Activated T-helper 1 cell treated with anti-CD3 and anti-CD28 coated beads, Interleukin-12 subunit alpha, Interleukin-12 subunit beta, Interleukin-2, Interleukin-4 antibody, amounts not matched to agents 30 ng/mL and 10 ng/mL and 1 ng/mL, durations not matched to agents 14 hours and 24 hours and 36 hours (primary cell): ENCODE data around the gene CUL3. TPM values are rescaled to one million over a fixed set of nuclear protein-coding genes. Genes with fewer than 3 reads are reported as not detected.

Experiments used
- DNase-seq: peaks from one replicate; pipeline ENCODE4 v3.0.0; 2021; ENCODE audit warnings: low spot score
- H3K27ac Mint-ChIP-seq: one replicate; pipeline ENCODE4 v1.8.0; 2021; ENCODE audit warnings: mild to moderate bottlenecking, mixed read lengths
- H3K27me3 Mint-ChIP-seq: one replicate; pipeline ENCODE4 v1.8.0; 2022; ENCODE audit warnings: mild to moderate bottlenecking, moderate library complexity, mixed read lengths; ENCODE audit not compliant: insufficient read depth
- H3K36me3 Mint-ChIP-seq: one replicate; pipeline ENCODE4 v1.8.0; 2021; ENCODE audit warnings: low read depth, mixed read lengths
- H3K4me1 Mint-ChIP-seq: one replicate; pipeline ENCODE4 v1.8.0; 2021; ENCODE audit warnings: low read depth, mixed read lengths
- H3K4me3 Mint-ChIP-seq: one replicate; pipeline ENCODE4 v1.8.0; 2021; ENCODE audit warnings: mild to moderate bottlenecking, moderate library complexity, mixed read lengths
- H3K9me3 Mint-ChIP-seq: one replicate; pipeline ENCODE4 v1.8.0; 2021; ENCODE audit warnings: mixed read lengths
- intact Hi-C: fragments of 100-400 bp; cut with micrococcal nuclease; formaldehyde crosslinking; loops from one replicate; pipeline ENCODE4 v1.15.1; 2024
- total RNA-seq: library from RNA; stranded (reverse); gene quantifications from 2 replicates; pipeline ENCODE4 v1.2.3, GENCODE V29; 2022

Gene CUL3
- total RNA-seq, 1 donor from 2014 or later, result 97.1 TPM

DNA sequence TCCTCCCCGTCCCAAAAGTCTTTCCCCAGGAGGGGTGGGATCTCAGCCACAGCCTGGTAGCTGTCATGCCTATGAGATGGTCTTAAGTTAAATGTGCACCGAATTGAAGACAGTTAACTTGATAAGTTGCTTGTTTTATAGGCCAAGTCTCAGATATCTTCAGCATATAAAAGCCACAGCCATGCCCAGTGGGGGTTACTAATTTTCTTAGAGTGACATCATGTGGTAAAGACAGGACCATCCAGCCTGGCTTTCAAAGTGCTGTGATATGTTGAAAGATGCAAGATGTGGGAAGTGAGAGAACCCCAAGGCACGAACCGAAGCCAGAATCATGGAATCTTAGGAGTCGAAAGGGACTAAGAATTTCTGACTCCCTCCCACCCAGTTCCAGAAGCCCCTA, 141.1 kb downstream of the CUL3 start:
- Mint-ChIP-seq H3K27me3 (peaks cover 45% of the 10 kb centered on the region), H3K27ac (no peak overlapping the region), H3K4me1 (peaks cover 4% of the 10 kb centered on the region), H3K36me3 (no peaks in the 10 kb centered on the region), H3K4me3 (peak overlapping the region; percentile 46), H3K9me3 (no peaks in the 10 kb centered on the region)
- intact Hi-C loops, result no loop called here
- DNase-seq, result no peak

DNA sequence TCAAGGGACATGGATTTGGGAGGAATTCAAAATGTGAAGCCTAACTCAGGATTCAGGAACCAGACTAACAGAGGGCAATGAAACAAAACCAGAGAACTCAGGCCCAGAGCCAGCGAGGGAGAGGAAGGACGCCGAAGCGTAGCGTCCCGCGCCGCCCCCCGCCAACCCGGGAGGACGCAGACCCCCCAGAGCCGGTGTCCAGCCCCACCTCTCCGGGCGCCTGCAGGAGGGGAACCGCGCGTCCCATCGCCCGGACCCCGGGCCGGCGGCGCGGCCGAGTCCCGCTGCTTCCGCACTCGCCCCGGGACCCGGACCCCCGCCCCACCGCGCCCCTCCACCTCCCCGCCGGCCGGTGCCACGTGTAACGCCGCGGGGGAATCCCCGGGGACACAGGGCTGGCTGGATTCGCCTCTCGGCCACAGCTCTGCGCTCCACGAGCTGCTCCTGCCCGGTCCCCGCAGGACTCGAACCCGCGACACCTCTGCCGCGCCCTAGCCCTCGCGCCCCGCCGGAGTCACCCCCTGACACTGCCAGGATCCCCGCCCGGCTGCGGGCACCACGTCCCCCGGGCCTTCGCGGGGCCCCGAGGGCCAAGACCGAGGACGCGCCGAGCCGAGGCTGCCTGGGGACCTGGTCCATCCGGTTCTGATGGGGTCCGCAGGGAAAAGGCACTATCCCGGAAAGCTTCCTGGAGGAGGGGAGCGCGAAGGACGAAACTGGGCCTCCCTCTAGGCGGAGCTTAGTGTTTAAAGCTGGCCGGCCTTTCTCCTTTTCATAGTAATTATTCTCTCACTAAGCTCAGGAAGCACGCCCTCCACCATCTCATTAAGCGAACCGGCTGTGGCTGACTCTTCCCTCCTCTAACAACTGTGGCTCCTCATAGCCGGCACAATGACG, 142.8 kb downstream of the CUL3 start:
- no peak overlapping the region for H3K27ac Mint-ChIP-seq
- H3K9me3 Mint-ChIP-seq, result no peaks in the 10 kb centered on the region
- peaks cover 53% of the 10 kb centered on the region for H3K27me3 Mint-ChIP-seq
- H3K4me3 Mint-ChIP-seq, result peak overlapping the region; percentile 73
- intact Hi-C loops, result no loop called here
- no peak for DNase-seq
- H3K4me1 Mint-ChIP-seq, result peaks cover 4% of the 10 kb centered on the region
- H3K36me3 Mint-ChIP-seq, result no peaks in the 10 kb centered on the region

DNA sequence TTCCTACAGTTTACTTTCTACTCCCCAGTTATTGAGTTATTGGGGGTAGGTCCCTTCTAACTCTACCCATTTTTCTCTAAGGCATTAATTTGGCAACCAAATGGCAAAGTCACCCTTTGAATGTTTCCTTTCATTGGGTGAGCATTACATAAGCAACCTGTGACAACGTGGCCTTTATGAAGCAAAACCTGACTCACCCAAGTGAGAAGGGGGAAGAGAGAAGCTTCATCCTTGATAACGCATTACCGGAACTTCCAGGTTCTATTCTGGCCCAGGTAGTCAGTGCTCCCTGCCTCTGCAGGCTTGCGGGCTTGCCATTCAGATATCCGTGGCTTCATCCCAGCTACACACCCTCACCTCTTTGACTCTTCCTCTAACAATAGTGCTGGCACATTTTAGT, 144.2 kb downstream of the CUL3 start:
- Mint-ChIP-seq H3K36me3 (no peaks in the 10 kb centered on the region), H3K4me1 (peaks cover 4% of the 10 kb centered on the region), H3K27ac (no peak overlapping the region), H3K4me3 (peak overlapping the region; percentile 67), H3K9me3 (no peaks in the 10 kb centered on the region), H3K27me3 (peaks cover 53% of the 10 kb centered on the region)
- DNase-seq, result no peak
- intact Hi-C loops, result no loop called here

DNA sequence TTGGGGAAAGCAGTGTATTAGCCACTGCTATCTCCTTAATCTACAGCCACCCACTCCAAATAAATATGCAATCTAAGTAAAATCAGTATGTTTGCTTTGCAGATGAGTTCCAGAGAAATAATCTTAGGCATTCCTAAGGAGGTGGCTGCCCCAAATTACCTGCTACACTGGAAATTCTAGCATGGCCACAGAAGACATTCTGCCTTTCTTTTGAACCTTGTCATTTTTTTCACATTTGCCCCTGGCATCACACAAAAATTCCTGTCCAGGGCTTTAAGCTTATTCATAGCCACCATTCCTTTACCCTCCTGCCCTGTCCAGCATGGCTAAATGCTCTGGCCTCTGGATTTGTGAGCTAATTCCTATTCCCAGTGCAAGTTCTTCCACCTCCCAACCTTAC, 146.4 kb downstream of the CUL3 start:
- Mint-ChIP-seq H3K4me3 (no peak overlapping the region), H3K4me1 (peaks cover 4% of the 10 kb centered on the region), H3K27me3 (peaks cover 42% of the 10 kb centered on the region), H3K27ac (no peak overlapping the region), H3K9me3 (no peaks in the 10 kb centered on the region), H3K36me3 (no peaks in the 10 kb centered on the region)
- DNase-seq, result no peak
- intact Hi-C loops, result no loop called here

DNA sequence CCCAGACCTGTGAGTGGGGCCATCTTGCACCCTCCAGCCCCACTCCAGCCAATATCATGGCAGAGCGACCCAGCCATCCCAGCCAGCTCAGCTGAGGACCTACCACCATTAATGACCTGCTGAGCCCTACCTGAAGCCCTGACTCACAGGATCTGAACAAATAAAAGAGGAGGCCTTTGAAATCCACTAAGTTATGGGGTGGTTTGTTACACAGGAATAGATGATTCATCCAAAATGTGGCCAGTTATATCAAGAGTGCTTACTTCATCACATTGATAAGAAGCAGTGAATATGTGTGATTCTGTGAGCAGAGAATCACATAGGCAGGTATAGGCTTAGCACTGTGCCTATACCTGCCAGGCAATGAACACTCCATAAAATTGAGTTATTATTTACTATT, 148.5 kb downstream of the CUL3 start:
- Mint-ChIP-seq H3K4me1 (peaks cover 7% of the 10 kb centered on the region), H3K36me3 (no peaks in the 10 kb centered on the region), H3K4me3 (no peak overlapping the region), H3K27me3 (peaks cover 31% of the 10 kb centered on the region), H3K9me3 (no peaks in the 10 kb centered on the region), H3K27ac (no peak overlapping the region)
- intact Hi-C loops, result no loop called here
- DNase-seq, result no peak

DNA sequence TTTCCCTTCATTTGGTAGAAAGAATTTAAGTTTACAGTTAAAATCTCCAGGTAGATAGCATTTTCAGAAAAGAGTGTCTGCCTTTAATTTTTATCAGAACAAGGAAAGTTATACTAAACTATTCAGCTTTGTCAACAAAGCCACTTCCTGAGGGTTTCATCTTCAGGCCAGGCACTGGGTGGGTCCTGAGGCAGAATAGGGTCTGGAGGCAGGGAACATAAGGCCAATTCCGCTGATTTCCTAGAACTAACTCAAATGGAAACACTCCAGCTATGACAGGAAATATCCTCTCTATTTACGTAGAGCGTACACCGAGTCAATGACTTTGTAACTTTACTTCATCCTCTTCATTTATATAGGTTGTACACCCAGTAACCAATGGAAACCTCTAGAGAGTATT, 150.5 kb downstream of the CUL3 start:
- H3K27me3 Mint-ChIP-seq, result peaks cover 17% of the 10 kb centered on the region
- H3K36me3 Mint-ChIP-seq, result no peaks in the 10 kb centered on the region
- no peaks in the 10 kb centered on the region for H3K9me3 Mint-ChIP-seq
- DNase-seq, result no peak
- peaks cover 6% of the 10 kb centered on the region for H3K4me1 Mint-ChIP-seq
- intact Hi-C loops, result no loop called here
- H3K4me3 Mint-ChIP-seq, result no peak overlapping the region
- no peak overlapping the region for H3K27ac Mint-ChIP-seq

DNA sequence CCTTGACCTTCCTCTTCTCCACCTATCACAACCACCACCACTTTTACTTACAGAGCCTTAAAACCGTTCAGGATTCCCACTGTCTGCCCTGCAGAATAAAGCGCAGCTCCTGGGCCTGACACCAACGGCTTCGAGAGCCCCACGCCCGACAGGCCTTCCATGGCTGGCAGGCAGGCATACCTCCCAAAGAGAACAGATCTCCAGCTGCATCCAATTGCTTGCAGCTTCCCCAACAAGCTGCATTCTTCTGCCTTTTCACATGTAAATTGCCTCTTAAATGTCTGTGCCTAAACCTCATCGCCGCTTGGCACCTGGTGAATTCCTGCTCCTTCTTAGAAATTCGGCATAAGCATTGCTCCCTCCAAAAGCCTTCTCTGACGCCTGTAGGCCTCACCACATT, 151.7 kb downstream of the CUL3 start:
- intact Hi-C loops, result no loop called here
- DNase-seq, result no peak
- Mint-ChIP-seq H3K9me3 (no peaks in the 10 kb centered on the region), H3K4me1 (peaks cover 6% of the 10 kb centered on the region), H3K27me3 (peaks cover 10% of the 10 kb centered on the region), H3K4me3 (no peak overlapping the region), H3K27ac (no peak overlapping the region), H3K36me3 (no peaks in the 10 kb centered on the region)

DNA sequence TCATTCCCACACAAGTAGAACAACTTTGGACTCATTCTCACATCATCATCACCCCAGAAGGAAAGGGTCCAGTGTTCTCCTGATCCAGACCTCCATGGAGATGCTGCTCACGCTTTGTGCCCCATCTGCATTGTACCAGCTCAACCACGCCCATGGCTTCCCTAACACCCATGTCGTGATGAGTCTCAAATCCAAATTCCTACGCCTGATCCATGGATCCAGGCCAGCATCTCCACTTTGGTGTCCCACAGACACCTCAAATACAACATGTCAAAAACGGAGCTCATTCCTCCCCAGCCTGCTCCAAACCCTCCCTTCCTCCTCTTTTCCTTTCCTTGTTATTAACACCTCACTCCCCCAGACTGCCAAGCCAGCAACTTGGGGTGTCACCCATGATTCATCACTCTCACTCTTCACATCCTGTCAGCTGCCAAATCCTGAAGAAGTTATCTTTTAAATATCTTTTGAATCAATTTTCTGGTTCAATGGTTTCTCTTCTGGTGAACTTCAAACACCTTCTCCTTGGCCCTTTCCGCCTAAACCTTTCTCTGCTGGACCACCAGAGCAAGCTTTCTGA, 153.1 kb downstream of the CUL3 start:
- H3K9me3 Mint-ChIP-seq, result no peaks in the 10 kb centered on the region
- H3K27me3 Mint-ChIP-seq, result peaks cover 7% of the 10 kb centered on the region
- peaks cover 6% of the 10 kb centered on the region for H3K4me1 Mint-ChIP-seq
- intact Hi-C loops, result no loop called here
- H3K27ac Mint-ChIP-seq, result no peak overlapping the region
- no peak for DNase-seq
- no peaks in the 10 kb centered on the region for H3K36me3 Mint-ChIP-seq
- H3K4me3 Mint-ChIP-seq, result no peak overlapping the region

DNA sequence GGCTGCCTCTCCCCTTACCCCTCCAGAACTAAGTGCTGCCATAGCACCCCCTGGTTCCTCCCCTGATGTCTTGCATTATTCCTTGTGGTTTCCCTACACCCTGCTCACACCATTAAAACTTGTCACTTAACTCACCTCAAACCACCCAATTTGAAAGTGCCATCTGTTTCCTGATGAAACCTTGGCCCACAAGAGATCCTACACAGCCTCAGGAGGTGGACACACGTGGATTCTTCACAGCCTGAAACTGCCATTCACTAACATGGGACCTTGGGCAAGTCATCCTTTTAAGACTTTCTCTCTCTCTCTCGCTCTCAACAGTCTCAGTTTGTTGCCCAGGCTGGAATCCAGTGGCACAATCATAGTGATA, 155.7 kb downstream of the CUL3 start:
- peaks cover 6% of the 10 kb centered on the region for H3K4me1 Mint-ChIP-seq
- no peak overlapping the region for H3K4me3 Mint-ChIP-seq
- H3K27me3 Mint-ChIP-seq, result peaks cover 12% of the 10 kb centered on the region
- intact Hi-C loops, result no loop called here
- DNase-seq, result no peak
- peaks cover 2% of the 10 kb centered on the region for H3K36me3 Mint-ChIP-seq
- H3K9me3 Mint-ChIP-seq, result no peaks in the 10 kb centered on the region
- H3K27ac Mint-ChIP-seq, result no peak overlapping the region

DNA sequence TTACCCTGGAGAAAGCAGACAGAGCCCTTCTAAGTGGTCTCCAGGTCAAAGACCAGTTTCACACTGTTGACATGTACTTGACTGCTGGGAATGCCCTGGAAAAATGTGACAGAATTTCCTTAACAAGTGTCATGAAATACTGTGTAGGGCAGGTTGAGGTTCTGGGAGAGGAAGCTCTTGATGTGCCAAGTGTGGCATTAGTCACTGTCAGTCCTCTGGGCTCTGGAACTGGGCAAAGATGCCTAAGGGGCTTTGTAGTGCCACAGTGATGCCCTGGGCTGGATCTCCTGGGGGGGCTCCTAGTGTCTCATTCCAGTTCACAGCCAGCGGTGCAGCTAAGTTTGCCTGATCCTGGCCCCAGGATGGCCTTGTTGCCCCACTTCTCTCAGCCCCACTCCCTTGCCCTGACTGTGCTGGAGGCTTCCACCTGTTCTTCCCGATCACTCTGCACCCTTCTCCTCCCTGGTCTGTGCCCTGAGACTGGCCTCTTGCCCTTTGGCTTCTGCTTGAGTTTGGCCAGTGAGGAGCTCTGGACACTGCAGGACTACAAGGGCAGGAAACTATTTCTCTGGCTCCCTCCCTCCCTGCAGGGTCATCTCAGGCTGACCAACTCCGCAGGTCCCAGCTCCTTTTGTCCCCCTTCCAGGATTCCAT, 156.2 kb downstream of the CUL3 start:
- no peak overlapping the region for H3K4me3 Mint-ChIP-seq
- peaks cover 2% of the 10 kb centered on the region for H3K36me3 Mint-ChIP-seq
- H3K4me1 Mint-ChIP-seq, result peaks cover 6% of the 10 kb centered on the region
- intact Hi-C loops, result no loop called here
- peaks cover 13% of the 10 kb centered on the region for H3K27me3 Mint-ChIP-seq
- no peak overlapping the region for H3K27ac Mint-ChIP-seq
- H3K9me3 Mint-ChIP-seq, result no peaks in the 10 kb centered on the region
- DNase-seq, result no peak

DNA sequence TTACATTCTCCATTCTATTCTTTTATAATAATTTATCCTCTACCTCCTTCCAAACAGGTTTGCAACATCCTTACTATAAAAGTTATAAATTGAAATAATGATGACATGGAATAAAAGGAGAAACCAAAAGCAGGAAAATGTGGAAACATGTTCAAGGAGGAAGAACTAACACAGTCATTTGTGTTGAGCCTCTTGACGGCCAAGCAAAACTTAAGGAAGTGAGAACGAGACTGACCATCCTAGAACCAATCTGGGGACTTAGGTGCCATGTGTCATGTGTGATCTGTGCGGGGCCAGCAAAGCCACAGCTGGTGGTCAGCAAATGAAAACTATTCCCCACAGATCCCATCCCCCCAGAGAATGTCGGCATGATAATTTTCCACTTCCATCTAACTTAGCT, 157.7 kb downstream of the CUL3 start:
- Mint-ChIP-seq H3K27me3 (peaks cover 15% of the 10 kb centered on the region), H3K4me1 (peaks cover 6% of the 10 kb centered on the region), H3K9me3 (no peaks in the 10 kb centered on the region), H3K36me3 (peaks cover 2% of the 10 kb centered on the region), H3K4me3 (no peak overlapping the region), H3K27ac (no peak overlapping the region)
- no peak for DNase-seq
- intact Hi-C loops, result no loop called here

DNA sequence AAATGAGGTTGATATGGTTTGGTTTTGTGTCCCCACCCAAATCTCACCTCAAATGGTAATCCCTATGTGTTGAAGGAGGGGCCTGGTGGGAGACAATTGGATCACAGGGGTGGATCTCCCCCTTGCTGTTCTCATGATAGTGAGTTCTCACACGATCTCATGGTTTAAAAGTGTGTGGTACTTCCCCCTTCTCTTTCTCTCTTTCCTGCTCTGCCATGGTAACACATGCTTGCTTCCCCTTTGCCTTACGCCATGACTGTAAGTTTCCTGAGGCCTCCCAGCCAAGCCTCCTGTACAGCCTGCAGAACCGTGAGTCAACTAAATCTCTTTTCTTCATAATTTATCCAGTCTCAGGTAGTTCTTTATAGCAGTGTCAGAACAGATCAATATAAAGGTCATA, 158.5 kb downstream of the CUL3 start:
- Mint-ChIP-seq H3K9me3 (no peaks in the 10 kb centered on the region), H3K4me1 (no peaks in the 10 kb centered on the region), H3K27me3 (peaks cover 15% of the 10 kb centered on the region), H3K36me3 (peaks cover 2% of the 10 kb centered on the region), H3K27ac (no peak overlapping the region), H3K4me3 (no peak overlapping the region)
- intact Hi-C loops, result no loop called here
- DNase-seq, result no peak

DNA sequence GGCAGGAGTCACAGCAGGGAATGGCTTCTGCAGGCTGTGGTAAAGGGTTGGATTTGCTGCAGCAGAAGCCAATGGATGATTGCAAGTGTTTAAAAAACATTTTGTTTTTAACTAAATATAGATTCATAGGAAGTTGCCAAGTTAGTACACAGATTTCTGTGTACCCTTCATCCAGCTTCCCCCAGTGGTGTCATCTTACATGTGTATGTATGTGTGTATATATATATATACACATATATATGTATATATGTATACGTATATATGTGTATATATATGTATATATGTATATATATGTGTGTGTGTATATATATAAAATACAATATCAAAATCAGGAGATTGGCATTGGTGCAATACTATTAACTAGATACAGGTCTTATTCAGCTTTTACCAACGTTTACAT, 164.1 kb downstream of the CUL3 start:
- no peaks in the 10 kb centered on the region for H3K36me3 Mint-ChIP-seq
- intact Hi-C loops, result no loop called here
- no peaks in the 10 kb centered on the region for H3K9me3 Mint-ChIP-seq

More for the DNA sequence above, 164.1 kb downstream of the CUL3 start:
- no peak for DNase-seq
- Mint-ChIP-seq H3K27me3 (peaks cover 6% of the 10 kb centered on the region), H3K27ac (no peak overlapping the region), H3K4me3 (no peak overlapping the region), H3K4me1 (no peaks in the 10 kb centered on the region)
